NCI-H1930 (cell line): ENCODE data around the gene TTLL11.

Experiments used
- DNase-seq, 2 experiments: peaks; one replicate each; lab custom pipeline; 2025; lab: John Stamatoyannopoulos, UW

Gene TTLL11

DNA sequence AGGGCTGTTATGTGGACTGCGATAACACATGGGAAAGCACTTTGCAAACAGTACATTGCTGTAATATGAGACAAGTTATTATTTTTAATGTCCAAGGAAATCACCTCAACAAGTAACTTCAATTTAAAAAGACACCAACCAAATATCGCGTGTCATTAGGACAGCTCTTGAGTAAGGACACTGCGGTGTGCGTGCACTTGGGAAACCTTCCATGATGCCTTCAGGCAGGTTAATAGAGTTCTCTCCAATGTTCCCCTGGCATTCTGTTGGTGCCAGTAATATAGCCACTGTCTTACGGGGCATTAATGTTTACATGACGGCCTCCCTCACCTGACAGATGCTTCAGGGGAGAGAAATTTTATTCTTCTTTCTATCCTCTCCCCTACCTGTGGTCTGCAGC is 42.9 kb downstream of the TTLL11 start:
- DNase-seq: no peak

DNA sequence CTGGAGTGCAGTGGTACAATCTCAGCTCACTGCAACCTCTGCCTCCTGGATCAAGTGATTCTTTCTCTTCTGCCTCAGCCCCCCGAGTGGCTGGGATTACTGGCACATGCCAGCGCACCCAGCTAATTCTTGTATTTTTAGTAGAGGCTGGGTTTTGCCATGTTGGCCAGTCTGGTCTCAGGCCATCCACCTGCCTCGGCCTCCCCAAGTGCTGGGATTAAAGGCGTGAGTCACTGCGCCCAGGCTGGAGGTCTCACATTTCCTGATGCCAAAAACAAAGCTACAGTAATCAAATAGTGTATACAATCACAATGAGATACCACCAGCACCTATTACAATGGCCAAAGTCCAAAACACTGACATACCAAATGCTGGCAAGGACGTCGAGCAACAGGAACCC is 51.1 kb downstream of the TTLL11 start:
- no peak for DNase-seq

DNA sequence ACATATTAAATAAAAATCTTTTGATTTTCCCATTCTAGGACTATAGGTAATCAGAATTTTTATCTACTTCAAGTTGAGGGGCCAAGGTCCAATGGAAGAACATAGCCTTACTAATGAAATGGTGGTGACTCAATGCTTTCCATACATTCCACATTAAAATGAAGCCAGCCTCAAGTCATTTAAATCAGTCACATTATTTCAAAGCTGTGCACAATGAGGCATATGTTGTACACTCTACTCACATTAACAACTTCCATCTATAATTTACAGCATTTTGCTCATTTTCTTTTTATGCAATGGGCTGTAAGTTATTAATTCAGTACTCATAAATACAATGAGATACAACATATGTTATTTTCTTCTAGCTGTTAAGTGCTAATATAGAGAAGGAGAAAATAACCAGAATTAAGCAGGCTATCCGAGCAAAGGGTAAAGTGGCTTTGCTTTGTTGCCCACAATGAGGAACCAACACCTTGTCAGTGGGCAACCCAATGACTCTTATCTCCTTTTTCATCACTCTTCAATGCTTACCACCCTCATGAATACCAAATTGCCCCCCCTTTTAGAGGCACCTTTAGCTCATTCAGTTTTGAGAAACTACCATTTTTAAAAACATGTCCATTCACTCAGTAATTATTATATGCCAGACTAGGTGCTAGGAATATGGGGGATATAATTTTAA is 52.4 kb downstream of the TTLL11 start:
- DNase-seq: no peak

DNA sequence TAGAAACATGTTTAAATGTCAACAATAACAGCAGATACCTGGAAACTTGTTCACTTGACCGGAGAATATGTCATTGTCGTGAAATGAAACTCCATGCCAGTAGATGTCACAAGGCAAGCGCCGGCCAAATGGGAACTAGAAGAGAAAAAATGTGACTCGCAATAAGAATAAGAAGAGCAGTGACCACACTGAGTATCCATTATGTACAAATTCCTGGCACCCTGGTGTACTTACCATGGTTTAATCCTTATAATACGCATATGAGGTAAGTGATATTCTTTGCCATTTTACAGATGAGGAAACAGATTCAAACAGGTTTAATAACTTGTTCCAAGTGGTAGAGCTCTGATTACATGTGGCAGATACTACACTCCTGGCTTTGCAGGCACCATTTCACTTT is 53.9 kb downstream of the TTLL11 start:
- no peak for DNase-seq

DNA sequence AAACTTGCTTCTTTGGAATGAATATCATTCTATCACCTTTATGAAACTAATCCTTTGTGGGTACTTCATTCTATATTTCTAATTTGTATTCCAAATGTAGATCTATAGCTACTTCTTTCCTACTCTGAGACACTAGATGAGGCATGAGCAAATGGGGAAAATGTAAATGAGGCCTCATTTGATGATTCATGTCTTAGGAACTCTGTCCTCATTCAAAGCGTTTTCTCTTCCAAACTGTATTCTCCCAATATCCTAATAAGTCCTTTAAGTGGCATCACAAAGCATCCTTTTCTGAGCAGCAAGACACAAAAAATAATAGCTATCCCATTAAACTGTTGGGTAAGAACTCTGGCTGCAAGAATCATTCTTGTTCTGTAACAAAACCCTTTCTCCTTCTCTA is 56.1 kb downstream of the TTLL11 start:
- no peak for DNase-seq

DNA sequence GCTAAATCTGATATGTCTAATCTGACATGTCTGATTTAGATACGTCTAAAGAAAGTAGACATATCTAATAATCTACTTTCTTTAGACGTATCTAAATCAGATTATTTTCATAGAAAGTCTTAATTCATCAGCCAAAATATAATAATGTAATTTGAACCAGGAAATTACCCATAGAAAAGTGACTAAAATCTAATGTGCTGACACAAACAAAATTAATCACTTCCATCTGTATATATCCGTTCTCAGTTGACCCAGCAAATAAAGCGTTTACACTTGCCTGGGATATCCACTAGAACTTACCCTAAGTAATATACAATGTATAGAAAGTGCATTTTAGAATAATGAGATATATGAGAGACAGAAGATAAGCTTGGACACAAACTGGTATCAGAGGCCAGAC is 56.7 kb downstream of the TTLL11 start:
- DNase-seq: no peak

DNA sequence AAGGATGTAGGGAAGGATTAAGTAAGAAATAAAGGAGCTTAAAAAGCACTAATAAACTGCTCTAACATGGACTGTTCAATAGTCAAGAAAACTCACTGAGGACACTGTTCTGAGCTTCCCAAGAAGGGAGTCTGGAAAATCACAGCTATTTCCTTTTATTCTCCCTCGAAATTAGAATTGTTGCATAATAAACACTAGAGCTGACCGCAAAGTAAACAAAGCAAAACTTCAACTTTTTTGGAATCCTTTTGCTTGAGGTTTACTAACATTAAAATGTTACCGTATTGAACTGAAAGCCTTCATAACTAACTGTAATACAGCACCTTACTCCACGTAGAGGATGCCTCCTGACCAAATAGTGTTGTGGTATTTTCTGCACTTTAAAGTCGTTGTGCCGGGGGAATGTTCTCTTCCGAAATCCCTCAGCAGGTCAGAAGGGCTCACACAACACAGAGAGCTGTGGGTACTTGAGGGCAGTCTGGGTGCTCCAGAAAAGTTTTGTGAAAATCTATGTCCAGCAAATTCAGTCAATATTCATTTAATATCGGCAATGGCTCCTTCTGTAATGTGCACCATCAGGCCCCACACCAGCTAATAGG is 59.2 kb downstream of the TTLL11 start:
- no peak for DNase-seq

DNA sequence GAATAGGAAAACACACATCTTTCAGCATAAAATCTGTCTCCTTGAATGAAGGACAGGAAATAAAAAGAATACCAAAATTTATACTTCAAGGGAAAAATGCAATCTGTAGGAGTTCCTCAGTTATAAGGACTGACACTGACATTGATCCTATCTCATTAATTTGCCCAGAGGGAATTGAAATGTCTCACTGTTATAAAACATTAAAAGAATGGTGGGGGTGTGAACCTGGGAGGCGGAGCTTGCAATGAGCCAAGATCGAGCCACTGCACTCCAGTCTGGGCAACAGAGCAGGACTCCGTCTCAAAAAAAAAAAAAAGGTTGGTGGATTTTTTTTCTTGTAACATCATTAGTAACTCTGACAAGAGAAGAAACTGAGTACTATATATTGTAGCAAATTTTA is 60.8 kb downstream of the TTLL11 start:
- no peak for DNase-seq

DNA sequence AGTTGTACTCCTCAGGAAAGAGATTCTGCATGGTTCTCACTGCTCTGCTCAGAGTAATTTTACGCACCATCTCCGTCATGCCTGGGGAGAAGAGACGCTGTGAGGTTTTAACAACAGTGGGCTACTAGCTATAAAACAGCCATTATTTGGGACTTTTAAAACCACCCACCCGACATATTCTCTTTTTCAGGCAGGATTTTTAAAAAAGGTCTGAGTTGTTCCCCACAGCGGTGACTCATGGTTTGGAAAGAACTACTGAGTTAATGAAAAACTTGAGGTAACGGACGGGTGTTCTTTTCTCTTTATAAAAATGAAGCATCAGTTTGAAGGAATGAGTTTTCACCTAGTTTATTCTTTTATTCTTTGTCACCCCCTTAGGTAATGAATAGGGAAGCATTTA is 61.3 kb downstream of the TTLL11 start:
- DNase-seq: no peak

DNA sequence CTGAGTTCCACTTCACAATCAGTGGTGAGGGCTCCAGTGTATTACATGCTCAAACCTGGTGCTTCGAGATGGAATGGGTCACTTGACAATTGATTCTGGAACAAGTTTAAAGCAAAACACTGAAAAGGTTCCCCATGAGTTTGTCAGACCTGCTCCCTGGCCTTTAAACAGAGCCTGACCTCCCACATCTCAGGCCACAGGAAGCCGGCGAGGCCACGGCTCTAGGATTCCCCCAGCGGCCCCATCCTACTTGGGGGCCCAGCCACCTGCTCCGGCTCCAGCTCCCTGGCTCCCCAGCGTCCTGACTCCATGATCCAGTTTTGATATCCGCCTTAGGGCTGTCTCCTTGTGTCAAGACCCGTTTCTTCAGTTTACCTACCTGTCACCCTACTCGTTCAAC is 62.0 kb downstream of the TTLL11 start:
- no peak for DNase-seq

DNA sequence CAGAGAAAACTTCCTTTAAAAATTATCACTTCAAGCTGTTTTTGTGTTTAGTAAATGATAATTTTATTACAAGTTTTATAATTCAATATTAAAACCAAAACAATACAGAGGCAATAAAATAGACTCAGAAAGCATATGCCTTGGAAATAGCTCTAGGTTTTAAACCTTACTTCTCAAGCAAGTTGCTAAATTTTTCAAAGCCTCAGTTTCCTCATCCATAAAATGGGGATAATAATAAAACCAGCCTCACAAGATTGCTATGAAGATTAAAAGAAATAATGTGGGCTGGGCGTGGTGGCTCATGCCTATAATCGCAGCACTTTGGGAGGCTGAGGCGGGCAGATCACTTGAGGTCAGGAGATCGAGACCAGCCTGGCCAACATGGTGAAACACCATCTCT is 62.8 kb downstream of the TTLL11 start:
- DNase-seq: no peak

DNA sequence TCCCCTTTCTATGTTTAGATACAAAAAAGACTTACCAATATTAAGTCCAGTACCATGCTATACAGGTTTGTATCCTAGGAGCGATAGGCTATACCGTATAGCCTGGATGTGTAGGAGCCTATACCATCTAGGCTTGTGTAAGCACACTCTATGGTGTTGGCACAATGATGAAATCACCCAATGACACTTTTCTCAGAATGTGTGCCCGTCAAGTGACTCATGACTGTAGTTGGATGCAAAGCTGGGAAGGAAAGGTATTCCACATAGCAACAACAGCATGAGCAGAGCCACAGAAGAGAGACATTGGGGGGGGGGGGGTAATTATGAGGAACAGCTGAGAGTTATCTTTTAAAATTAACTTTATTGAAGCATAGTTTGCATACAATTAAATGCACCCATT is 63.2 kb downstream of the TTLL11 start:
- DNase-seq: no peak

DNA sequence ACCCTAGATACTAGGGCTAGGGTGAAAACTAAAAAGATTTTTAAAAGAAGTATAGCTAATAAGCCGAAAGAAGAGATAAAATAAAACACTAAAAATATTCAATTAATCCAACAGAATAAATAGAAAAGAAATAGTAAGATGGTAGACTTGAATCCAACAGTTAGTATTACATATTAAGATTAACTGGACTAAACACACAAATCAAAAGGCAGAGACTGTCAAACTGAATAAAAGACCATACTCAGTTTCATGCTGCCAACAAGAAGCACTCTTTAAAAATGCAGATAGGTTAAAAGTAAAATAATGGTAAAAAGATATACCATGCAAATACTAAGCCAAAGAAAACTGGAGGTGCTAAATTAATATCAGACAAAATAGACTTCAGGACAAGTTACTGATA is 65.0 kb downstream of the TTLL11 start:
- no peak for DNase-seq

DNA sequence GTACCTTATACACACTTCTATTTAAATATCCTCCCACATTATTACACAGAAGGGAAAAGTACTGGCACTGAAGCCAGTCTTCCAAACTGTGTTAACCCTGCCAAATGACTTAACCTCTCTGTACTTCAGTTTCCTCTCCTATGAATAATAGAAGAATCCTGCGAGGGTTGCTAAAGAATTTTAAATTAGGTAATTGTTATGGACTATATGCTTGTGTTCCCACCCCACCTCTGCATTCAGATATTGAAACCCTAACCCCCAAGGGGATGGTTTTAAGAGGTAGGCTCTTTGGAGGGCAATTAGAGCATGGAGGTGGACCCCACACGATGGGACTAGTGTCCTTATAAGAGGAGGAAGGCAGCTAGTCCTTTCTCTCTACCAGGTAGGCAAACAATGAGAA is 72.7 kb downstream of the TTLL11 start:
- no peak for DNase-seq

DNA sequence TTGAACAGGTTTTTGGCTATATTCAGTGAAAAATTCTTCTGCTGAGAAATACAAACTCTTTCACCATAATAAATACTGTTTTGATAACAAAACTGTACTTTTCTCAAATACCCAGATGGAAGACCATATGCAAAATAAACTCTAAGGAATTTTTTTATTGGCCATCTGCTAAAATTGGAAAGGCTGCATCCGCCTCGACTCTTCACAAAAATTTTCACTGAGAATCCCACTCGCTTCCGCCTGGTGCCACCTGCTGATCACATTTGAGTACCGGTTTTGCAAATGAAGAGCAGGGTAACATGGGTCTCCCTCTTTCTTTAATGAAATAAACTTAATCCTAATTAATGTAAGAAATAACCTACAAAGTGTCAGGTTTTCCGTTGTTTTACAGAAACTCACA is 76.4 kb downstream of the TTLL11 start:
- no peak for DNase-seq

DNA sequence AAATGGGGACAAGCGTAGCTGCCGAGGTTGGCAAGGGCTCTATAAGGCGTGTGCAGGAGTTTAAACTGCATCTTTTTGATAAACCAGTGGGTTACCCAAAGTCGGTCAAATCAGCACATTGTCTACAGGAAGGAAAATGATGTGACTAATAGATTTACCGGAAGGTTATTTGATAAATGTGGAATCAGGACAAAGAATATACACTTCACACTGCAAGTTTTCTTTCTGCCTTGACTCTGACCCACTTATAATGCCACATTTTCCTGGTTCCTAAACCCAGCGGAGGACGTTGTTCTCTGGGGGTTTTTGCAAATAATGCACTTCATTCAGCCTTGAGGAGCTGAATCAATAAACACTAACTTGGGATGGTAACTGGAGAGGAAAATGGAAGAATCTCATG is 76.8 kb downstream of the TTLL11 start:
- DNase-seq: no peak

DNA sequence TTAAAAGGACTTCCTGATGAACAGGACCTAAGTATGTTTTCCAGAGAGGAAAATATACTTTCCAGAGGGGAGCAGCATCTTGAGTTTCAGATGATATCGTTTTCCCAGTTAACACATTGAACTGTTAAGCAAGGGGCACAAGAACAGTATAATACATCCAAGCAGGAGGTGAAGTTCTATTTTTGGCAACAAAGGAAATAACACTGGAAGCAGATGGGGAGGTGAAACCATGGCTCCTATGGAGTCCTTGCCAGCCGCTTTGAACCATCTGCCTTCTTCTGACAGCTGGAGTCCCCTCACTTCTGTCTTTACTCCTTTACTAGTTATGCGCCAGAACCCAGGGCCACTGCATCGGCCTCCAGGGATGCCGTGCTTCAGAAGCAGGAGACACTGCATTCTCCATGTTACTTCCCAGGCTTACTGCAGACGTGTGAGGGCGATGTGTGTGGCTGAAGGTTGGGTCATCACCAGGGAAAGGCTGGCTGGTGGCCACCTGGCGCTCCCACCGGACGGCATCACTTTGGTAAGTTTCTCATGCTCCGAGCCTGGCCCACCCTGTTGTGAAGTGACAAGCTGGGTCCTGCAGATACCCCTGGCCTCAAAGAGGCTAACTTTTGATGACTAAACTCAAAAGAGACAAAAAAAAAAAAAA is 77.8 kb downstream of the TTLL11 start:
- no peak for DNase-seq

DNA sequence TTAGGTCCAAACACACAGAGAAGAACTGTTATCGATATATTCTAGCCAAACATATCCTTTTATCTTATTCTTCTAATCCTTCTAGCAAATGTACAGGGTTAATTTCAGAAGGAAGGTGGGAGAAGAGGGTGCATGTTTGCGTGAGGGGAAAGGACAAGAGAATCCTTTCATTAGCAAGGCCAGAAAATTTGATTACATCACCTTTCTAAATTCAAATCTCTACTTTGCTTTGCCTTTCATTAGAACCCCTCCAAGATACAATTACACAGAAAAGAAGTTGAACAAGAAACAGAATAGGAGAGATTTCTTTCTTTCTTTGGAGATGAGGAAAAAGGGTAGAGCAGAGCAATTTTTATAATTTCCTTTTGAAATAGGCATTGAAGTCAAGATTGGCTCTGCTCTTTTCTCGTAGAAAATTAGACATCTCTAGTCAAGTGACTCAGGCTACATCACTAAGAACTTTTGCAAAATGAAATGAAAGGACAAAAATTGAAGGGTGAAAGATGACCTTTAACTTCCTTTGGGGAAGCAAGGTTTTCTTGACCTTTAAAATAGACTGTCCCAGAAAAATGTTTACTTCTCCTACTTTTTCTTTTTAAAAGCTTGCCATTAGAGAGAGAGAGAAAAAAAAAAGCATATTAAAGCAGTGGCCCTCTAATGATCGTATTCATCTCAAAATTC is 81.2 kb downstream of the TTLL11 start:
- DNase-seq: no peak

DNA sequence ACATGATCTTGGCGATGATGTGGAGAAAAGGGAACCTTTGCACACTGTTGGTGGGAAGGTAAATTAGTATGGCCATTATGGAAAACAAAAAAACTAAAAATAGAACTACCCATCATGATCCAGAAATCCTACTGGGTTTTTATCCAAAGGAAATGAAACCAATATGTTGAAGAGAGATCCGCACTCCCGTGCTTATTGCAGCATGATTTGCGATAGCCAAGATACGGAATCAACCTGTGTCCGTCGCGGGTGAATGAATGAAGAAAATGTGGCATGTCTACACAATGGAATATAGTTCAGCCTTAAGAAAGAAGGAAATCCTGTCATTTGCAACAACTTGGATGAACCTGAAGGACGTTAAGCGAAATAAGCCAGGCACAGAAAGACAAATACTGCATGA is 84.5 kb downstream of the TTLL11 start:
- DNase-seq: no peak

DNA sequence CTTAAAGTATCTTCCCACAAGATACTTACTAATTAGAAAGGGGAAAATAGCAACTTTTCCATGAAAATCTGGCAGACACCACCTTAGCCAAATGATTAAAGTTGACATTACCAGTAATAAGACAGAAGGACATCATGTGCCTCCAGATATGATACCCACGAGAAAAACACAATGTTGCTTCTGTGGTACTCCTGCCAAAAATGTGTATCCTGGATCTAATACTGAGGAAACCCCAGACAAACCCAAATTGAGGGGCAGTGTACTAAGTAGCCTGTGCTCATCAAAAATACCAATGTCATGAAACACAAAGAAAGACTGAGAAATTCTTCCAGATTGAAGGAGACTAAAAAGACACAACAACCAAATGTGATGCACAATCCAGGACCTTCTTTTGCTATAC is 85.3 kb downstream of the TTLL11 start:
- DNase-seq: no peak

DNA sequence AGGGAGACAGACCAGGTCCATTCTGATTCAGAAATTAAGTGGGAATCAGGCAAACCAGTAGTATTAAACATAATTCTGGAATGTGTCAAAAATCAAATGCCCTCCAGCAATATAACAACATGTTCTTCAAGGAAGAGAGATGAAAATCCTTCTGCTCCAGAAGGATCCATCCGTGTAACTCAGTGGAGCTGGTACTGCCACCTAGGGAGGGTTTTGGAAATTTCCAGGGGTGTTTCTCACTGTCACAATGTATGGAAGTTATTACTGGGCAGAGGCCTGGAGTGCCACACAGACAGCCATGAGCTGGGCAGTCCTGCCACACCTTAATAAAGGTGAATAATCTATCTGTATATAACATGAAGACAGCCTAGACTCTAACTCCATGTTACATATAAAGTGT is 87.5 kb downstream of the TTLL11 start:
- no peak for DNase-seq

DNA sequence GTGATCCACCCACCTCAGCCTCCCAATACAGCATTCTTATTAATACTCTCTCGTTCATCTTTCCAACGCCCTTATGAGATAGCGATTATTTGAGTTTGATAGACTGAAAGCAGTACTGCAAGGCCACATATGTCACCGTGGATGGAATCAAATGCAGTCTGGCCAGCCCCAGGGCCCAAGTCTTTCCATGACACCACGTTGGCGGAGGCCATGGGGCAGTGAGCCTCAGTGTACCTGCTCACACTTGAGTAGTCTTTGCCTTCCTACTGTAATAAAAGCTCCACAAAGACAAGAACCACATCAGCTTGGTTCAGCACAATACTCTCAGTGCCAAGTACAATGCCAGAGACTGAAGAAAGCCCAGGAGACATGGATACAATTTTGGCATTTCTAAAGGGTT is 88.5 kb downstream of the TTLL11 start:
- DNase-seq: no peak

DNA sequence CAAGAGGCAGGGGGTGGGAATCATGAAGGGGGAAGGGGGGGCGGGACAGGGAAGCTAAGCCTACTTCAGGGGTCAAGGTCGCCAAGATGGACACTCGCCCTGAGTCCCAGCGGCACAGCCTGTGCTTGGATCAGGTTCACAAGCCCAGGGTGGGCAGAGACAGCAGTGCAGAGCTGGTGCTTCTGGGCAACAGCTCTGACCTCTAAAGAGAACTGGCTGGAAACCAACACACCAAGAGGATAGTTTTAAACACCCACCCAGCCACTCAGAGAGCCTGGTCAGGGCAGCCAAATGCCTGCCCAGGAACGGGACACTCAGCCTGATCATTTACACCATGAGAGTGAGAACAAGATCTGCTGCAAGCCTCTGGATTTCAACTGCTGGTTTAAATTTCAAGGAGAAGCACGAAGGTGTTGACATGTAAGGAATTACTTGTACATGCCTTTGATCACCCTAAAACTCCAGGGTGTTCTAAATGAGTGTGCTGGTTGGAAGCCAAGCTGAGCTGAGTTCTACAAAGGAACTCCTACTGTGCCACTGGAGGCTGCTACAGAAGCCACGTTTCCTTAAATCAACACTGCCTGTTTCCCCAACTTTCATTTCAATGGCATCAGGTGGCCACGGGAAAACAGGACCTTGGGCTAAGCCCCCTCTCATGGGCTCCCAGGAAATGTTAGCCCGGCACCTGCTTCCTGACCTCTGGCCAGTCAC is 91.5 kb downstream of the TTLL11 start:
- DNase-seq: no peak
